ENCODE results near the gene ARL3.
"Not testable (repeated sequence)": the region's sequence is repeated elsewhere in the genome, so short reads cannot be mapped to it uniquely, and the experiment has no call there.

The ARL3 gene

GRCh38 chr10:102701796-102702195 lies 12.4 kb downstream of the ARL3 start:
- FAIRE-seq, result no peak

- FAIRE-seq, result no peak
Observed at GRCh38 chr10:102701272-102701671, 12.9 kb downstream of the ARL3 start.

- no peak for FAIRE-seq
Observed at GRCh38 chr10:102698894-102699293, 15.3 kb downstream of the ARL3 start.

GRCh38 chr10:102696736-102697135 lies 17.5 kb downstream of the ARL3 start:
- FAIRE-seq, result no peak

GRCh38 chr10:102695401-102695800 lies 18.8 kb downstream of the ARL3 start:
- not testable (repeated sequence) for FAIRE-seq

GRCh38 chr10:102691285-102692066 lies 22.7 kb downstream of the ARL3 start:
- FAIRE-seq, result no peak

- no peak for FAIRE-seq
Observed at GRCh38 chr10:102683736-102684135, 30.5 kb downstream of the ARL3 start.

- FAIRE-seq, result no peak
Observed at GRCh38 chr10:102682981-102683380, 31.2 kb downstream of the ARL3 start.

GRCh38 chr10:102682416-102682815 lies 31.8 kb downstream of the ARL3 start:
- no peak for FAIRE-seq

- no peak for FAIRE-seq
Observed at GRCh38 chr10:102681696-102682095, 32.5 kb downstream of the ARL3 start.

- FAIRE-seq, result no peak
Observed at GRCh38 chr10:102679596-102679995, 34.6 kb downstream of the ARL3 start.

- peak; percentile 52 for FAIRE-seq
Observed at GRCh38 chr10:102678842-102679289, 35.3 kb downstream of the ARL3 start.

GRCh38 chr10:102678068-102678400 lies 36.2 kb downstream of the ARL3 start:
- FAIRE-seq, result no peak

- FAIRE-seq, result no peak
Observed at GRCh38 chr10:102677331-102678067, 36.7 kb downstream of the ARL3 start.

GRCh38 chr10:102676534-102677315 lies 37.5 kb downstream of the ARL3 start:
- peak; percentile 52 for FAIRE-seq

- peak; percentile 91 for FAIRE-seq
Observed at GRCh38 chr10:102675666-102676533, 38.3 kb downstream of the ARL3 start.

- no peak for FAIRE-seq
Observed at GRCh38 chr10:102675011-102675665, 39.1 kb downstream of the ARL3 start.

- FAIRE-seq, result no peak
Observed at GRCh38 chr10:102674566-102674965, 39.6 kb downstream of the ARL3 start.

- FAIRE-seq, result peak; percentile 5
Observed at GRCh38 chr10:102673819-102674511, 40.2 kb downstream of the ARL3 start.

- FAIRE-seq, result no peak
Observed at GRCh38 chr10:102673236-102673818, 40.9 kb downstream of the ARL3 start.

- FAIRE-seq, result no peak
Observed at GRCh38 chr10:102670871-102671434, 43.2 kb downstream of the ARL3 start.
